GM18861 (cell line): ENCODE measurements around the gene BRAP.
"Not testable (repeated sequence)": the region's sequence is repeated elsewhere in the genome, so short reads cannot be mapped to it uniquely, and the experiment has no call there.

Experiments used
- ATAC-seq: cut with Tn5 transposase; IDR thresholded peaks from one replicate; pipeline ENCODE4 v1.9.1; 2021; ENCODE audit not compliant: unreplicated experiment

BRAP gene

GRCh38 chr12:111684485-111685198, 1.1 kb downstream of the BRAP start:
- ATAC-seq = not testable (repeated sequence)

- no peak for ATAC-seq
Observed at GRCh38 chr12:111677186-111677585, 8.6 kb downstream of the BRAP start.

- no peak for ATAC-seq
Observed at GRCh38 chr12:111673503-111673902, 12.3 kb downstream of the BRAP start.

GRCh38 chr12:111672822-111673381, 12.9 kb downstream of the BRAP start:
- ATAC-seq = no peak

- ATAC-seq = no peak
Observed at GRCh38 chr12:111664961-111665865, 20.5 kb downstream of the BRAP start.

- no peak for ATAC-seq
Observed at GRCh38 chr12:111664499-111664898, 21.3 kb downstream of the BRAP start.

GRCh38 chr12:111656016-111656415, 29.7 kb downstream of the BRAP start:
- no peak for ATAC-seq

- ATAC-seq = no peak
Observed at GRCh38 chr12:111655356-111655755, 30.4 kb downstream of the BRAP start.

- no peak for ATAC-seq
Observed at GRCh38 chr12:111653596-111653995, 32.2 kb downstream of the BRAP start.

- not testable (repeated sequence) for ATAC-seq
Observed at GRCh38 chr12:111652530-111652929, 33.2 kb downstream of the BRAP start.

GRCh38 chr12:111650912-111651311, 34.8 kb downstream of the BRAP start:
- ATAC-seq = no peak

- ATAC-seq = no peak
Observed at GRCh38 chr12:111645433-111645832, 40.3 kb downstream of the BRAP start.

GRCh38 chr12:111643427-111643826, 42.3 kb downstream of the BRAP start:
- ATAC-seq = no peak

GRCh38 chr12:111642681-111643426, 42.9 kb downstream of the BRAP start:
- no peak for ATAC-seq

- no peak for ATAC-seq
Observed at GRCh38 chr12:111640506-111640905, 45.2 kb downstream of the BRAP start.

GRCh38 chr12:111638556-111638955, 47.2 kb downstream of the BRAP start:
- no peak for ATAC-seq

GRCh38 chr12:111636209-111636945, 49.4 kb downstream of the BRAP start:
- no peak for ATAC-seq

GRCh38 chr12:111635524-111635923, 50.2 kb downstream of the BRAP start:
- no peak for ATAC-seq

GRCh38 chr12:111628505-111629260, 57.1 kb downstream of the BRAP start:
- ATAC-seq = no peak

GRCh38 chr12:111626230-111626629, 59.5 kb downstream of the BRAP start:
- ATAC-seq = no peak
